Adrenal gland (tissue), 12 donors: Measurements from ENCODE around the gene POC1A. TPM values are rescaled to one million over a fixed set of nuclear protein-coding genes. Genes with fewer than 3 reads are reported as not detected.

Experiments used
- DNase-seq, 7 donors: peaks; one replicate each; pipeline ENCODE4 v3.0.0-alpha.2; 2019 to 2020
- H3K27ac ChIP-seq, 5 donors: fragments of 200-600 bp; sonication (generic) in 4 of 5; 1 replicate in 3 of 5; 2 replicates in 2 of 5; pipeline versions ENCODE4 v1.5.1 to v1.8.0; 2016 to 2020; ENCODE audit warnings: mild to moderate bottlenecking in 1 of 5
- H3K27me3 ChIP-seq: fragments of 200-600 bp; 2 replicates; pipeline ENCODE4 v1.8.0; 2021
- H3K36me3 ChIP-seq, 2 donors: fragments of 200-600 bp; replicated peaks in 1 of 2; 1 replicate in 1 of 2; 2 replicates in 1 of 2; pipeline versions ENCODE4 v1.5.1 to v1.8.0; 2018 to 2022
- H3K4me1 ChIP-seq, 2 donors: fragments of 200-600 bp; replicated peaks in 1 of 2; 1 replicate in 1 of 2; 2 replicates in 1 of 2; pipeline versions ENCODE4 v1.5.1 to v1.8.0; 2018 to 2021
- H3K4me3 ChIP-seq, 4 donors: fragments of 200-600 bp; sonication (generic) in 3 of 4; one replicate each; pipeline ENCODE4 v1.5.1; 2016 to 2018
- H3K9me3 ChIP-seq, 3 donors: fragments of 200-600 bp; sonication (generic) in 1 of 3; replicated peaks in 1 of 3; 1 replicate in 2 of 3; 2 replicates in 1 of 3; pipeline versions ENCODE4 v1.5.1 to v1.8.0; 2016 to 2021
- CTCF ChIP-seq, 6 experiments: fragments of 450-650 bp in 4 of 6; fragments of 200-600 bp in 2 of 6; sonication (generic) in 1 of 6; IDR thresholded peaks; 1 replicate in 5 of 6; 2 replicates in 1 of 6; pipeline versions ENCODE4 v1.5.1 to v1.8.0; 2016 to 2021; ENCODE audit warnings: antibody characterized with exemption in 6 of 6, mild to moderate bottlenecking in 2 of 6, moderate library complexity in 1 of 6
- POLR2A ChIP-seq, 2 donors: fragments of 450-650 bp; IDR thresholded peaks; one replicate each; pipeline ENCODE4 v1.6.1; 2017; ENCODE audit warnings: antibody characterized with exemption in 2 of 2, mild to moderate bottlenecking in 2 of 2, moderate library complexity in 1 of 2
- WGBS, 4 donors: extraction: QIAGEN DNeasy Blood & Tissue Kit in 2 of 4; methylation state at CpG; one replicate each; pipeline versions ENCODE4 v1.1.5 to v1.1.7; 2013 to 2017; 5-methylcytosine and 5-hydroxymethylcytosine counted together
- intact Hi-C, 2 donors: fragments of 100-400 bp; cut with DNase I; formaldehyde crosslinking; loops; one replicate each; pipeline versions ENCODE4 v1.14.1 to v1.15.0; 2022 to 2023
- polyA plus RNA-seq, 3 donors: library from polyadenylated mRNA; stranded (reverse); fragments of 200-250 nt in 2 of 3; fragments of 350-450 nt in 1 of 3; fragmentation: Illumina TruSeq in 1 of 3; extraction: RNeasy Lipid Tissue Mini Kit (QIAGEN cat#74804) in 1 of 3; gene quantifications; one replicate each; pipeline ENCODE4 v1.2.3, GENCODE V29; 2013 to 2014
- total RNA-seq, 9 donors: library from RNA; depleted of rRNA in 4 of 9; stranded (reverse); fragments of >200 nt in 4 of 9; fragments of 120-200 nt in 1 of 9; fragmentation: NEBNext Ultra II Directional in 1 of 9; extraction: Animal tissue kit (Norgen Biotek cat#: 25700) in 1 of 9; gene quantifications; one replicate each; pipeline versions ENCODE4 v1.1.0 to v1.2.4, GENCODE V29; 2013 to 2023
- donor health status: healthy with polysubstance abuse.
- donor health status: Bipolar disorder and iron deficiency.
- donor health status: DM: yes; HTN: yes; CAD: no.
- donor health status: DM: no; HTN: no; CAD: no.
- donor health status: DM: no; HTN: no; CAD: no.
- donor health status: DM: yes; HTN: yes; CAD: no.

Gene POC1A
- total and polyA plus RNA-seq, 12 donors = 2.0 to 8.4 (median 5.5) TPM

- Histone ChIP-seq H3K4me1 (peaks cover 11 to 16% of the 10 kb centered on the region in 2 donors), H3K4me3 (no peak overlapping the region), H3K27me3 (no peaks in the 10 kb centered on the region), H3K9me3 (no peaks in the 10 kb centered on the region), H3K27ac (no peak overlapping the region), H3K36me3 (no peaks in the 10 kb centered on the region)
- 86 to 99% (median 93%) methylated on average over 4 of the region's 4 CpGs for WGBS, 4 donors
- intact Hi-C loops = no loop called here
- TF ChIP-seq POLR2A (IDR thresholded peaks at IDR 0.05) (no peak), CTCF (IDR thresholded peaks at IDR 0.05) (no peak)
- DNase-seq = no peak
Measured at GRCh38 chr3:52150860-52151259, 3.4 kb downstream of the POC1A start.

DNA sequence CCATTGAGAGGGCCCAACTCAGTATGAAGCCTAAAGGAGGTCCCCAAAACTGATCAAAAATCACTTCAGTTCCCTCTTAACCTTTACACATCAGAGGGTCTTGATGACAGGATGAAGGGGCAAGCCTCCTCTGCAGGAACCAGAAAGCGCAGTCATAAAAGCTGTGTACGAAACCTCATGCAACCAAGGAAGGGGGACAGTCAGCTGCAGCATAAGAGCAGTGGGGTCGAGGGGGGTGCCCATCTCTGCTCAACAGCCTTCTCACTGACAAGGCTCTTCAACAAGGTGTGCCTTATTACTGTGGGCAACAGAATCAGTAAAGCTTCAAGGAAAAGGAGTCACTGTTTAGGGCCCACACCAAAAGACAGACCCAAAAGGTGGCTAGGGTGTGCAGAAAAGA lies 3.9 kb downstream of the POC1A start:
- intact Hi-C loops = no loop called here
- no peaks in the 10 kb centered on the region for H3K27me3 ChIP-seq
- no peak overlapping the region for H3K27ac ChIP-seq
- H3K9me3 ChIP-seq = no peaks in the 10 kb centered on the region
- WGBS, 4 donors = 79 to 97% (median 95%) methylated on average over 3 of the region's 3 CpGs
- H3K4me1 ChIP-seq = peaks cover 11 to 15% of the 10 kb centered on the region in 2 donors
- TF ChIP-seq CTCF (IDR thresholded peaks at IDR 0.05) (no peak), POLR2A (IDR thresholded peaks at IDR 0.05) (no peak)
- H3K4me3 ChIP-seq = no peak overlapping the region
- DNase-seq = no peak
- H3K36me3 ChIP-seq = no peaks in the 10 kb centered on the region

DNA sequence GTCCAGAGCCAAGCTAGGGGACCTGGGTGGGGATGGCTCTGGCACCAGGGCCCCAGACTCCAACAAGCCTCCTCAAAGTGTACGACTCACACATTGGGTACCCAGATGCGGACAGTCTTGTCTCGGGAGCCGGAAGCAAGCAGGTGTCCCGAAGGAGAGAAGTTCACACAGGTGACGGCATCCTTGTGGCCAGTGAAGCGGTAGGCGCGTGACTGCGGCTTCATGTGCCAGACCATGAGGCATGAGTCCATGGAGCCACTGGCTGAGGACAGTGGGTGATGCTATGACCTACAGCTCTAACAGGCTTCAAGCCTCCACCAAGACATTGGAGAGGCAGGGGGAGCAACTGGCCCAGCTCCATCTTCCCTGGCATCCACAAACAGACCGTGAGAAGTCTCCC lies 4.5 kb downstream of the POC1A start:
- Histone ChIP-seq H3K27me3 (no peaks in the 10 kb centered on the region), H3K4me1 (peaks cover 7 to 10% of the 10 kb centered on the region in 2 donors), H3K9me3 (no peaks in the 10 kb centered on the region), H3K36me3 (no peaks in the 10 kb centered on the region), H3K27ac (no peak overlapping the region), H3K4me3 (no peak overlapping the region)
- 96 to 100% (median 98%) methylated on average over 1 to 11 of the region's 11 CpGs for WGBS, 4 donors
- TF ChIP-seq POLR2A (IDR thresholded peaks at IDR 0.05) (no peak), CTCF (IDR thresholded peaks at IDR 0.05) (no peak)
- no peak for DNase-seq
- intact Hi-C loops = no loop called here

DNA sequence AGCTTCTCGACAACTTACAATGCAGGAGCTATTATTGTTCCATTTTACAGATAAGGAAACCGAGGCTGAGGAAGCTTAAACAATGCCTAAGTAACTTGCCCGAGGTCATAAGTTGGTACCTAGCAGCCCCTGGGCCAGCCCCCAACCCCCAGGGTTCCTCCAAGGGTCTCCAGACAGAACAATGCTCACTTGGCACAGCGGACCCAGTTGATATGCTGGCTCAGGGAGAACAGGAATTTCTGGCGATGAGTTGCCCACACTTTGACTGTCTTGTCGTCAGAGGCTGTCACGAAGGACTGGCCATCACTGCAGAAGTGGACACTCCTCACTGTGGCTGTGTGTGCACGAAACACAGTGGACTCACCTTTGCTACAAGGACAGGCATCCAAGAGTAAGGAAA lies 5.2 kb downstream of the POC1A start:
- WGBS, 4 donors = 92 to 100% (median 95%) methylated on average over 4 to 8 of the region's 8 CpGs
- no peak overlapping the region for H3K27ac ChIP-seq
- H3K9me3 ChIP-seq = no peaks in the 10 kb centered on the region
- DNase-seq = no peak
- H3K27me3 ChIP-seq = no peaks in the 10 kb centered on the region
- H3K4me3 ChIP-seq = no peak overlapping the region
- H3K36me3 ChIP-seq = no peaks in the 10 kb centered on the region
- TF ChIP-seq POLR2A (IDR thresholded peaks at IDR 0.05) (no peak), CTCF (IDR thresholded peaks at IDR 0.05) (no peak)
- peaks cover 5 to 9% of the 10 kb centered on the region in 2 donors for H3K4me1 ChIP-seq
- intact Hi-C loops = no loop called here
